GM18511 (cell line): ENCODE data around the gene PTGS2.

ENCODE experiments used
- ATAC-seq: cut with Tn5 transposase; IDR thresholded peaks from one replicate; pipeline ENCODE4 v1.9.1; 2021; ENCODE audit warnings: mild to moderate bottlenecking, moderate library complexity; ENCODE audit not compliant: unreplicated experiment

PTGS2 gene

DNA sequence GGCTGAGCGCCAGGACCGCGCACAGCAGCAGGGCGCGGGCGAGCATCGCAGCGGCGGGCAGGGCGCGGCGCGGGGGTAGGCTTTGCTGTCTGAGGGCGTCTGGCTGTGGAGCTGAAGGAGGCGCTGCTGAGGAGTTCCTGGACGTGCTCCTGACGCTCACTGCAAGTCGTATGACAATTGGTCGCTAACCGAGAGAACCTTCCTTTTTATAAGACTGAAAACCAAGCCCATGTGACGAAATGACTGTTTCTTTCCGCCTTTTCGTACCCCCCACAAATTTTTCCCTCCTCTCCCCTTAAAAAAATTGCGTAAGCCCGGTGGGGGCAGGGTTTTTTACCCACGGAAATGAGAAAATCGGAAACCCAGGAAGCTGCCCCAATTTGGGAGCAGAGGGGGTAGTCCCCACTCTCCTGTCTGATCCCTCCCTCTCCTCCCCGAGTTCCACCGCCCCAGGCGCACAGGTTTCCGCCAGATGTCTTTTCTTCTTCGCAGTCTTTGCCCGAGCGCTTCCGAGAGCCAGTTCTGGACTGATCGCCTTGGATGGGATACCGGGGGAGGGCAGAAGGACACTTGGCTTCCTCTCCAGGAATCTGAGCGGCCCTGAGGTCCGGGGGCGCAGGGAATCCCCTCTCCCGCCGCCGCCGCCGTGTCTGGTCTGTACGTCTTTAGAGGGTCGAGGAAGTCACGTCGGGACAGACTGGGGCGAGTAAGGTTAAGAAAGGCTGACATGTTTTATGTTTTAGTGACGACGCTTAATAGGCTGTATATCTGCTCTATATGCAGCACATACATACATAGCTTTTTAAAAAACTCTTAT, at the start of gene PTGS2:
Gene PTGS2 (minus strand): TSS at position 179 of the 817 bp plus-strand sequence. CDS start 133 bp downstream, at position 46.
- peak; percentile 83 for ATAC-seq

DNA sequence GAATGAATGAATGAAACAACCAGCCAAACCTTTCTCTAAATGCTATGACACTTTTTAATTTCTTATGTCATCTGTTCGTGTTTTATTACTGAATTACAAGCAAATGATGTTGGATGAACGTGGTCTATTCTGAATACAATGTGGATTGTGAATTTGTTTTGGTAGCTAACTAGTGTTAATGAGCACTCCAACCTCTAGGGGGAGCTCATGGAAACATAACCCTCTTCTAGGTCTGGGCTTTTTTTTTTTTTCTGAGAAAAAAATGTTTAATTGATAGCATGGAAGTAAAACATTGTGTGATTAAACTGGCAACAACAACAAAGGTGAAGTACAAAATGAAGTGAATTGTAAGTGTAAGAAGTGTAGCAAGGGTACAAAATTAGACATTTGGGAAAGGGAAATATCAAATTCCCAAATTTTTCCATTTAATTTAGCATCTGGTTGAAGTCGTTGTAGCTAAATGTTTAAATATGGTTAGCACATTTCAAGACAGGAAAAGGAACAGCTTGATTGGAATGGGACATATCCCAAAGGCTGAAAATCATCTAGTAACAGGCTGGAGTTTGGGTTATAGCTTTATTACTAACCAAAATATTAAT, 42.6 kb upstream of the PTGS2 start:
- ATAC-seq = peak; percentile 80

DNA sequence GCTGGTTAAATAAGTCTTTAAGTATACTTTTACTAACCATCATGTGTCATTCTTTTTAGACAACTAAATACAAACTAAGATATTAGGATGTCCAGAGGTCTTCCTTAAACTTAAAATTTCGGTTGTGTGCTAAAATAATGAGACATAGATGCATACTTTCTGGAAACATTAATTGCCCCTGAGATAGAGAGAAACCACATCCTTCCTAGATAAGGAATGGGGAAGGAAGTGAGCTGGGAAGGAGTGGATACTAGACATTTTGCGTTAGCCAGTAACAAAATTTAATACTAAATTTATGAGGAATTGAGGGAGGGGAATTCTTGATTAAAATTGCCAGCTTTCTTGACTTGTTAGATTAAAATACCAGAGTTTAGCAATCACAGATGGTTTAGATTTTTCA, 37.1 kb upstream of the PTGS2 start:
- ATAC-seq = no peak

DNA sequence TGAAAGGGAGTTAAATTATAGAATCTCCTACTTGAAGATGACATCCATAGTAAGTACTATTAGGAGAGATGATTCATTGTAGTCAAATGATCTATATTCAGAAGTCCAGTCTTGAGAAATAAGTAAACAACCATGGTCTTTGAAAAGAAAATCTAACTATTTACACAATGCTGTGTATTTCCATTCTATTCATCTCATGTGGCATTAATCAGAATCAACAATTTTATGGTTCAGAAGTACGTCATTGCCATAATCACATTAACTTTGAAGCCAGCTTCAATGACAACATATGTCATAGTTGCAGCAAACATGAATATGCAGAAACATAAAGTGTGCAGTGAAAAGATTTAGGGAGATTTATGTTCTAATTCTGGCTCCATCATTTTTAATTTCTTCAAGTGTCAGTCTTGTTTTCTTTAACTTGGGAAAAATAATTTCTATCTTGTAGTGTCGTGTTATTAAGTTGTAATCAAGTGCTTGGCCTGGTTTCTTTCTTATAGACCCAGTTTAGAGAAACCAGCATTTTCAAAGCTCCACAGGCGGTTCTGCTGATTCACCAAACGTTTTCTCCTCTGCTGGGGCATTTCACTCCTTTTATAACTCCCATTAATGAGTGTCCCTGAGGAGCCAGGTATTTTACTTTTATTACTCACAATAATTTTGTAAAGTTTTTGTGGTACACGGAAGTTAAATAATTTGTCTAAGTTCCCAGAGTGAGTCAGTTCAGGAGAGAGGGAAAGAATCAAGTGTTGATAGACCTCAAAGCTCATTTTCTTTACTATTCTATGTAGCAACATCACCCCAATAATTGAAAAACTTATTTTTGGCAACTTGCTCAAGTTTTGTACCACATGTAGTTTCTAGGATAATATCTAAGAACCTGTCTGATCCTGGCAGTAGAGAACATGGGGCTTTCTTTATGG, 35.9 kb upstream of the PTGS2 start:
- ATAC-seq = no peak

GRCh38 chr1:186710696-186711095, 30.5 kb upstream of the PTGS2 start:
- no peak for ATAC-seq

DNA sequence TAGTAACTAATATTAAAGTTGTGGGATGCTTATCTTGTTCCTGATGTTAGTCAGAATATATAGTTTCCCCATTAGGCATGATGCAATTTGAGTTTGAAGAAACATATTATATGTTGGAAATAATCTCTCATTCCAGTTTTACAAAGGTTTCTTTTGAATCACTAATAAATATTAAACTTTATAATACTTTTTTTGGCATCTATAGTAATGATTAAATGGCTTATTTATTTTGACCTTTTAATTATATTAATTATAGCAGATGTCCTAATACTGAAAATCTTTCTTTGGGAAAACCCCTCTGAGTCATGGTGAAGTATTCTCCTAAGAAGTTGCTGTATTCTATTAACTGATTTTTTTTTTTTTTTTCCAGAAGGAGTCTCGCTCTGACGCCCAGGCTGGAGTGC, 28.5 kb upstream of the PTGS2 start:
- ATAC-seq = no peak

- no peak for ATAC-seq
Observed at GRCh38 chr1:186703209-186703766, 23.1 kb upstream of the PTGS2 start.

DNA sequence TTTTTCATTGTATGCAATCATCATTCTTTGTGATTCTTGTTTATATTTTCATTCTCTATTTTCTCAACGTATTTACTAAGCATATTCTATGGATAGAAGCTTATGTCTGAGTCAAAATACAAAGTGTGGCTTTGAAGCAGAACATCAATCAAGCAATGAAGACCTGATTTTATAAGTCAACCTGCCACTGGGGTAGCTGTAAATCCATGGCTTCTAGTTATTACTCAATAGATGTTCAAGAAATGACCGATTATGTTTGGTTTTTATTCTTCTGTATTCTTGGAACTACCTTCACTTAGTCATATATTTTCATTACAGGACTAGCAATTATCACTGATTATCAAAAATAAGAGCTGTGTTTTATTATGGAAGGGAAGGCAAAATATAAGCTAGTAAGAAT, 20.5 kb upstream of the PTGS2 start:
- ATAC-seq = no peak

DNA sequence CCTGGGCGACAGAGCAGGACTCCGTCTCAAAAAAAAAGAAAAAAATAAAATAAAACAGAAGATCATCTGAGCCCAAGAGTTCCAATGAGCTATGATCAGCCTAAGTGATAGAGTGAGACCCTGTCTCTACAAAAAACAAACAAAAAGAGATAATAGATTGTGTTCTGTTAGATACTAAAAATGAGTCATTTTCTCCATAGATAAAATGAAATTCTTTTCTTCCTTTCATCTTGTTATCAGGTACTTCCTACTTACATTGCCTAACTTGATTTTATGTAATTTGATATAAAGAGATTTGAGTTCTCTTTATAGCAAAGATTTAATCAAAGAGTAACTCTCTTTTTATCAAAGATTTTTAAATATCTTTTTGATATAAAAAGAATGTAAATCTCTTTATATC, 19.3 kb upstream of the PTGS2 start:
- ATAC-seq = no peak

DNA sequence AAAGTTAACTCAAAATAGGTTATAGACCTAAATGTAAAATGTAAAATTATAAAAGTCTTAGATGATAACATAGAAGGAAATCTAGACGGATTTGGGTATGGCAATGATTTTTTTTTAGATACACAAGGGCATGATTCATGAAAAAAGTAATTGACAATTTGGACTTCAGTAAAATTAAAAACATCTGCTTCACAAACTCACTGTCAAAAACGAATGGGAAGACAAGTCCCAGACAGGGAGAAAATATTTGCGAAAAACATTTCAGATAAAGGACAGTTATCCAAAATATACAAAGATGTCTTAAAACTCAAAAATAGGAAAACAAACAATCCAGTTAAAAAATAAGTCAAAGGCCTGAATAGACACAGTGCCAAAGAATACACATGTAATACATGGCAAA, 9.7 kb upstream of the PTGS2 start:
- no peak for ATAC-seq

- ATAC-seq = no peak
Observed at GRCh38 chr1:186689376-186689775, 9.2 kb upstream of the PTGS2 start.

GRCh38 chr1:186683652-186684410, 3.6 kb upstream of the PTGS2 start:
- ATAC-seq = no peak

DNA sequence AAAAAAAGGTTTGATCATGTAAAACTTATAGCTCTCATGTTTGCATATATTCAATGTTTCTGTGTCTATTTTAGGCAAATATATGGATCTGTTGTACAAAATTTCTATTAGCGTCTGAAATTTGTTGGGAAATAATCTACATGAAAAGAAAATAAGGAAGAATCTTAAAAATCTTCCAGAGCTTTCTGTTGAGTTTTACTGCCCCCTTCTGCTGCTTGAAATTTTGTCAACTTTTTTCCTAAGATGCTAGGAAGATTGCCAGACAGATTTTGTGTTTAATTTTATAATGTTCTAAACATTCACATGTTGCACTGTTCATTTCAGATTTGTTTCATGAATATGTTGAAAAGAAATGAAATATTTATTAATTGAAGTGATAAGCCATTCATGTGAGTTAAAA, 2.5 kb upstream of the PTGS2 start:
- no peak for ATAC-seq

- ATAC-seq = no peak
Observed at GRCh38 chr1:186681801-186682200, 1.6 kb upstream of the PTGS2 start.

DNA sequence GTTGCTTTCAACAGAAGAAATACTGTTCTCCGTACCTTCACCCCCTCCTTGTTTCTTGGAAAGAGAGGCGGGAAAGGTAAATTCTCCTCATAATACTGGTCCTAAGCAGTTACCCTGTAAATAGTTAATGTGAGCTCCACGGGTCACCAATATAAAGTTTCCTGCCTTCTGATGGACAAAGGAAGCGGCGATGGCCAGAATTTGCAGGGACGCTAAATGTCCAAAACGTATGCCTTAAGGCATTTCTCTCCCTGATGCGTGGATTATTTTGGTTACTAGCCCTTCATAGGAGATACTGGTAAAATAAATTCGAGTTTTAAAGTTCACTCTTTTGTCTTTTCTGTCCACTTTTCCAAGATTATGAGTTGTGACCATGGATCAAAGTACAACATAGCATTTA, 898 bp upstream of the PTGS2 start:
- ATAC-seq = no peak

DNA sequence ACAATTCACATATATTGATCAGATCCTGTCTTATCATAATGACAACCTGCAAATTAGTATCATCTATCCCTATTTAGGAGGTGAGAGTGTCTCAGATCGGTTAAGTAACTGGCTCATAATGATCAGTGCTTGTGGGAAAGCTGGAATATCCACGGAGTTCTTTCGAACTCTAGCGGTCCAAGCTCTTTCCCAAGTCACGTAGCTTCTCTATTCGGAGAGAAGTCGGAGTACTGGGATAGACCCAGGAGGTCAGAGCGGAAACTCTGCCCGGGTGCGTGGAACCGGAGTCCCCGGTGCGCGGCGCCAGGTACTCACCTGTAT, 339 bp downstream of the PTGS2 start:
- ATAC-seq = peak; percentile 5

DNA sequence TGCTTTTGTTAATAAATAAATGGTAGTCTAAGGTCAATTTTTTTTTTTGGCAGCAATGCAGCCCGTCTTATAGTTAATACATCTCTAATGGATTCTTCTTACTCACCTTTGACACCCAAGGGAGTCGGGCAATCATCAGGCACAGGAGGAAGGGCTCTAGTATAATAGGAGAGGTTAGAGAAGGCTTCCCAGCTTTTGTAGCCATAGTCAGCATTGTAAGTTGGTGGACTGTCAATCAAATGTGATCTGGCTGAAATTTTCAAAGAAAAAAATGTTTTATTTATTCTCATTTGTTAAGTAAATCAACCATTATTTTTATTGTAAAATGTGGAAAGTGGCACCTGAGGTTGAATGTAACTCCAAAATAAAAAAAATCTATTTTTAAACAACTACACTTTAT, 2.1 kb downstream of the PTGS2 start:
- ATAC-seq = no peak

GRCh38 chr1:186672596-186672995, 7.6 kb downstream of the PTGS2 start:
- ATAC-seq = no peak

DNA sequence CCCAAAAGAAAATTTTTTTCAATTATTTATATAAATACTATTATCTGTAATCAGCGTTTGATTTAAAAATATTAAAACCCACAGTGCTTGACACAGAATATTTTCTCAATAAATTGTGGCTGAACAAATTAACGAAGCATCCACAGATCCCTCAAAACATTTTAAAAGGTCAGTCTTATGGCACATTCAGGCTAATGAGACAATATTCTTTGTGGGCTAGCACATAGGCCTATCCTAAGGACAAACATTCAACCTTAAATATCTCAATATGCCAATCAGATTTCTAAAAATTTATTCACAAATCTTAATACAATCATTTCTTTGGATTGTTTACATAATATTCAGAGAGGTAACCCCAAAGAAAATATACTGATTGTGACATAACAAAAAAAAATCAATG, 8.1 kb downstream of the PTGS2 start:
- ATAC-seq = no peak

DNA sequence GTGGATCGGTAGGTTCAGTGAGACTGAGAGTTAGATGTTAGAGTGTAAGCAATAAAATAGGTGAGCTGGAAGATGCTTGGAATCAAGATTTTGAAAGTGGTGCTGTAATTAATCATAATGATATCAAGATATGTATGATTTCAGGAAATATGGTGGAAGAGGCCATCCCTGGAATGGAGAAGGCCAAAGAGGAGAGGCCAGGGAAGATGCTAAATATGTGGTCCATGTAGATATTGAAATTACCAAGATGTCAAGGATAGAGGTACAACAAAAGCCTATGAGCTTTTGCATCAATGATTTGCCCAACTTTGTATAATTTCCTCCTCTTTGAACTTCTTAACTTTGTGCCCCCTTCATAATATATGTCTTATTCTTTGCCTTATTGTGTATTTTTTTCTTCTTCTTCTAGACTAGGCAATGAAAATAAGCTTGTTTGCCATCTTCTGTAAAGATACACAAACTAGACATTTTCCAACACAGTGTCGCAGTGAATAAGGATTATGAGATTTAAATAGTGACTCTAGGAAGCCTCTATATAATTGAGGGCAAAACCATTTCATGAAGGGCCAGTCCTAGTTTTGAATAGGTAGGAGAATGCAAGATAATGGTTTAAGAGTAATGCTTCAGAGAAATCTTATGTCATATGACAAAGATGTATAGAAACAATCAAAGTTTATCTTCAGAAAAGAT, 8.9 kb downstream of the PTGS2 start:
- no peak for ATAC-seq
